Sigmoid colon (tissue), 4 donors: Measurements from ENCODE around the gene KSR1.

ENCODE experiments used
- EP300 ChIP-seq, 4 donors: sonication (generic); formaldehyde crosslinking; IDR thresholded peaks; one replicate each; pipeline ENCODE4 v1.6.1; 2017; ENCODE audit warnings: antibody characterized with exemption in 4 of 4
- POLR2A ChIP-seq, 2 donors: fragments of 450-650 bp; IDR thresholded peaks; one replicate each; pipeline ENCODE4 v1.6.1; 2016; ENCODE audit warnings: antibody characterized with exemption in 2 of 2, mild to moderate bottlenecking in 2 of 2, moderate library complexity in 2 of 2
- TF ChIP-seq, protein P1 (sequence below), 4 experiments: fragments of 450-650 bp in 3 of 4; fragments of 200-600 bp in 1 of 4; IDR thresholded peaks; one replicate each; pipeline ENCODE4 v1.5.1; 2016 to 2019; ENCODE audit warnings: antibody characterized with exemption in 4 of 4, mild to moderate bottlenecking in 3 of 4, moderate library complexity in 2 of 4

DNA sequence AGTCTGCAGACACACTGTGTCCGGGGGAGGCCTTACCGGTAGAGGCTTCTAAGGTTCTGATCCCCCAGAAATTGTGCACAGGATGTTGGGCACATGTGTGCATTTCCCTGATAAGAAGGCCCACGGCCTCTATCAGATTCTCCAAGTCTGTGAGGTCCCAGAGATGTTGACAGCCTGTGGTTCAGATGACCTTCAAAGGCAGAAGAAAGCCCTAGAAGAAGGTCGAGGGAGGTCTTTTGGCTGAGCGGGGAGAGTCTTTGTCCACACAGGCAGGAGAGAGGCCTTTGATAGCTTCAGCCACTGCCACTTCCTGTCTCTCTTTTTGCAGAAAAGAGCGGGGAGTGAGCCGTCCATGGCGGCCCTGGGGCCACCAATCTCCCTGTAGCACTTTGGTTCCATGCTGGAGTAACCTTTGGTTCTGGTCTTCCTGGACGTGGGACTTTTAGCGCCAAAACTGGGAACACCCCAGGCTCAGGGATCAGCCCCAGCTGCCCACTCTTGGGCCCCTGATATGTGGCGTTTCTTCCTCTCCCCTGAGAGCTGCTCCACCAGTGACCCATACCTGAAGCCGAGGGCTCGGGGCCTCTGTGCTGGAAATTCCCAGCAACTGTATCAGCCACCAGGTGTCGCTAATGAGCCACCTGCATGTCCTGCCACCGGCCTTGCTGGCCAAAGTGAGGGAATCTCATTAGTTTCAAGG is 146.6 kb downstream of the KSR1 start:
- TF ChIP-seq, protein P1, sequence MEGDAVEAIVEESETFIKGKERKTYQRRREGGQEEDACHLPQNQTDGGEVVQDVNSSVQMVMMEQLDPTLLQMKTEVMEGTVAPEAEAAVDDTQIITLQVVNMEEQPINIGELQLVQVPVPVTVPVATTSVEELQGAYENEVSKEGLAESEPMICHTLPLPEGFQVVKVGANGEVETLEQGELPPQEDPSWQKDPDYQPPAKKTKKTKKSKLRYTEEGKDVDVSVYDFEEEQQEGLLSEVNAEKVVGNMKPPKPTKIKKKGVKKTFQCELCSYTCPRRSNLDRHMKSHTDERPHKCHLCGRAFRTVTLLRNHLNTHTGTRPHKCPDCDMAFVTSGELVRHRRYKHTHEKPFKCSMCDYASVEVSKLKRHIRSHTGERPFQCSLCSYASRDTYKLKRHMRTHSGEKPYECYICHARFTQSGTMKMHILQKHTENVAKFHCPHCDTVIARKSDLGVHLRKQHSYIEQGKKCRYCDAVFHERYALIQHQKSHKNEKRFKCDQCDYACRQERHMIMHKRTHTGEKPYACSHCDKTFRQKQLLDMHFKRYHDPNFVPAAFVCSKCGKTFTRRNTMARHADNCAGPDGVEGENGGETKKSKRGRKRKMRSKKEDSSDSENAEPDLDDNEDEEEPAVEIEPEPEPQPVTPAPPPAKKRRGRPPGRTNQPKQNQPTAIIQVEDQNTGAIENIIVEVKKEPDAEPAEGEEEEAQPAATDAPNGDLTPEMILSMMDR (IDR thresholded peaks at IDR 0.05): peak; percentile 74 to 96 (median 89)
- no peak for TF ChIP-seq POLR2A (IDR thresholded peaks at IDR 0.05)
- no peak for TF ChIP-seq EP300 (IDR thresholded peaks at IDR 0.05)
